ENCODE data around the gene TMPRSS15. TPM values are rescaled to one million over a fixed set of nuclear protein-coding genes. Genes with fewer than 3 reads are reported as not detected.

The TMPRSS15 gene
- total and polyA plus RNA-seq, 12 donors = not detected

DNA sequence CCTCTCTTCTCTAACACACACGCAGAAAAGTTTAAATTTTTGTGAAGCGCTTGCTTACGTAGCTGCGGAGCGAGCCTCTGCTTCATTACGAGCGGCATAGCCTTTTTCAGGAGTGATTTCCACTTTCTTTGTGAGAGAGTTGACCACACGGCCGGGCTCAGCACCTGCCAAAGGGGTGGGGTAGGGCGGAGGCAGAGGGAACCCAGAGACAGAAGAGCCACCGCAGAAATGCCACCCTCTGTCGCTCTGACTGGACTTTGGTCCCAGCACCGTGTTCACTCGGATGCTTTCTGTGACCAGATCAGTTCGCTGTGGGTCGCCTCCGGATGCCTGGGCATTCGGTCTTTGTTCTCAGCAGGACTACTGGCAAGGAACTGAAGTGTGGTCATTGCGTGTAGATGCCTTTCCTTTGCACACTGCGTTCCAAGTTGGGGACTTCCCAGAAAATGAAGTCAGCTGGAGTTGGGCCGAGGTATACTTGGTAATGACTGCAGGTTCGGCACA lies 158.1 kb downstream of the TMPRSS15 start:
- peaks cover 0 to 5% of the 10 kb centered on the region in 2 donors for H3K4me1 ChIP-seq (replicated peaks in 1 of 2)
- WGBS, 4 donors = 8 to 19% (median 12%) methylated on average over 15 to 22 of the region's 22 CpGs
- H3K9me3 ChIP-seq (replicated peaks in 1 of 3) = no peaks in the 10 kb centered on the region
- DNase-seq = no peak
- H3K27me3 ChIP-seq = peaks cover 10% of the 10 kb centered on the region
- intact Hi-C loops (cut with DNase I) = no loop called here
- H3K36me3 ChIP-seq (replicated peaks in 1 of 2) = no peaks in the 10 kb centered on the region
- TF ChIP-seq, protein P1, sequence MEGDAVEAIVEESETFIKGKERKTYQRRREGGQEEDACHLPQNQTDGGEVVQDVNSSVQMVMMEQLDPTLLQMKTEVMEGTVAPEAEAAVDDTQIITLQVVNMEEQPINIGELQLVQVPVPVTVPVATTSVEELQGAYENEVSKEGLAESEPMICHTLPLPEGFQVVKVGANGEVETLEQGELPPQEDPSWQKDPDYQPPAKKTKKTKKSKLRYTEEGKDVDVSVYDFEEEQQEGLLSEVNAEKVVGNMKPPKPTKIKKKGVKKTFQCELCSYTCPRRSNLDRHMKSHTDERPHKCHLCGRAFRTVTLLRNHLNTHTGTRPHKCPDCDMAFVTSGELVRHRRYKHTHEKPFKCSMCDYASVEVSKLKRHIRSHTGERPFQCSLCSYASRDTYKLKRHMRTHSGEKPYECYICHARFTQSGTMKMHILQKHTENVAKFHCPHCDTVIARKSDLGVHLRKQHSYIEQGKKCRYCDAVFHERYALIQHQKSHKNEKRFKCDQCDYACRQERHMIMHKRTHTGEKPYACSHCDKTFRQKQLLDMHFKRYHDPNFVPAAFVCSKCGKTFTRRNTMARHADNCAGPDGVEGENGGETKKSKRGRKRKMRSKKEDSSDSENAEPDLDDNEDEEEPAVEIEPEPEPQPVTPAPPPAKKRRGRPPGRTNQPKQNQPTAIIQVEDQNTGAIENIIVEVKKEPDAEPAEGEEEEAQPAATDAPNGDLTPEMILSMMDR (IDR thresholded peaks at IDR 0.05) = no peak
- TF ChIP-seq POLR2A (IDR thresholded peaks at IDR 0.05) = no peak
- H3K27ac ChIP-seq = no peak overlapping the region
- peak overlapping the region in 1 of 4 donors; percentile 45 for H3K4me3 ChIP-seq

GRCh38 chr21:18244671-18245463 lies 158.7 kb downstream of the TMPRSS15 start, which contains the start of gene CHODL:
Gene CHODL, plus strand, starts transcription at chr21:18244833. Its CDS starts 391 bp downstream, at chr21:18245224.
- H3K4me3 ChIP-seq = peak within 1 kb of the TSS in 1 of 4 donors; percentile 45
- no peak for TF ChIP-seq POLR2A (IDR thresholded peaks at IDR 0.05)
- TF ChIP-seq, protein P1 (IDR thresholded peaks at IDR 0.05) = no peak
- peaks cover 0 to 5% of the 10 kb centered on the region in 2 donors for H3K4me1 ChIP-seq (replicated peaks in 1 of 2)
- peaks cover 10% of the 10 kb centered on the region for H3K27me3 ChIP-seq
- WGBS, 4 donors = 1 to 7% (median 1%) methylated on average over 18 to 72 of the region's 72 CpGs
- no peak within 1 kb of the TSS for H3K27ac ChIP-seq
- H3K9me3 ChIP-seq (replicated peaks in 1 of 3) = no peaks in the 10 kb centered on the region
- DNase-seq = peak in 1 of 7 donors; percentile 6
- no peaks in the 10 kb centered on the region for H3K36me3 ChIP-seq (replicated peaks in 1 of 2)
- intact Hi-C loops (cut with DNase I) = no loop called here

- Histone ChIP-seq H3K36me3 (replicated peaks in 1 of 2) (no peaks in the 10 kb centered on the region), H3K27me3 (no peaks in the 10 kb centered on the region), H3K4me1 (replicated peaks in 1 of 2) (no peaks in the 10 kb centered on the region), H3K27ac (no peak overlapping the region), H3K4me3 (no peak overlapping the region), H3K9me3 (replicated peaks in 1 of 3) (no peaks in the 10 kb centered on the region)
- TF ChIP-seq POLR2A (IDR thresholded peaks at IDR 0.05) = no peak
- TF ChIP-seq, protein P1 (IDR thresholded peaks at IDR 0.05) = no peak
- 58 to 78% (median 73%) methylated on average over 1 of the region's 1 CpG for WGBS, 4 donors
- intact Hi-C loops (cut with DNase I) = no loop called here
- DNase-seq = no peak
Observed at GRCh38 chr21:18235545-18235944, 168.0 kb downstream of the TMPRSS15 start.

- no peaks in the 10 kb centered on the region for H3K36me3 ChIP-seq (replicated peaks in 1 of 2)
- intact Hi-C loops (cut with DNase I) = no loop called here
- H3K27me3 ChIP-seq = no peaks in the 10 kb centered on the region
- WGBS, 4 donors = 60 to 83% (median 75%) methylated on average over 5 of the region's 5 CpGs
- no peak for DNase-seq
- H3K4me3 ChIP-seq = no peak overlapping the region
- no peak for TF ChIP-seq POLR2A (IDR thresholded peaks at IDR 0.05)
- TF ChIP-seq, protein P1 (IDR thresholded peaks at IDR 0.05) = no peak
- no peaks in the 10 kb centered on the region for H3K4me1 ChIP-seq (replicated peaks in 1 of 2)
- no peak overlapping the region for H3K27ac ChIP-seq
- H3K9me3 ChIP-seq (replicated peaks in 1 of 3) = no peaks in the 10 kb centered on the region
Observed at GRCh38 chr21:18228060-18228739, 175.4 kb downstream of the TMPRSS15 start.

Measured in adrenal gland (tissue), 12 donors.